Panc1 (cell line): ENCODE results near the gene POLG2.

Experiments used
- POLR2AphosphoS5 ChIP-seq: IDR thresholded peaks from 2 replicates; pipeline ENCODE4 v1.6.1; 2012; ENCODE audit warnings: mild to moderate bottlenecking, low read depth, low read length, moderate library complexity
- SIN3A ChIP-seq: IDR thresholded peaks from 2 replicates; pipeline ENCODE4 v1.6.1; 2012; ENCODE audit warnings: low read depth, mild to moderate bottlenecking, low read length, moderate library complexity, borderline replicate concordance; ENCODE audit not compliant: insufficient read depth
- TF ChIP-seq, protein P1 (sequence below): fragments of 450-650 bp; IDR thresholded peaks from 2 replicates; pipeline ENCODE4 v1.5.1; 2017; ENCODE audit warnings: mild to moderate bottlenecking
- TF ChIP-seq, protein P2 (sequence below), 2 experiments: IDR thresholded peaks; 2 replicates each; pipeline ENCODE4 v1.6.1; 2011 to 2012; ENCODE audit warnings: low read depth in 2 of 2, control low read depth in 1 of 2, low read length in 1 of 2, mild to moderate bottlenecking in 1 of 2, moderate library complexity in 1 of 2; ENCODE audit not compliant: insufficient read depth in 1 of 2

DNA sequence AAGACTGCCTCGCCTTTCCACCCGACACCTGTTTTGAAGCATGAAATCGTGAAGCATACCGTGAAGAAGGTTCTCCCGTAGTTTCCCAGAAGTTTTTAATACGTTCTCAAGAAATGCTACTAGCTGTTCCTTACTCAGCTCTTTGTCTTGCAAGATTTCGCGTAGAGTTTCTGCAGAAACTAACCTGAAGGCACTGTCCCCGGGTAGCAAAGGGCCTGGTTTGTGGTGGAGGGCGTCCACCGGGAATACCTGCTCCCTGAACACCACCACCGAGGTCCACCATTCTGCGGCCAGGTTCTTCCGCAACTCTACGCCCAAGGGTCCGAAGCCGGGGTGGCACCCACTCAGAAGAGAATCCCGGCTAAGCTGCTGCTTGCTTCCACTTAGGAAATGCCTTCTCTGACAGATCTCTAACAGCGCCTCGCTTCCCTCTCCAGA is 487 bp downstream of the POLG2 start:
- TF ChIP-seq, protein P1, sequence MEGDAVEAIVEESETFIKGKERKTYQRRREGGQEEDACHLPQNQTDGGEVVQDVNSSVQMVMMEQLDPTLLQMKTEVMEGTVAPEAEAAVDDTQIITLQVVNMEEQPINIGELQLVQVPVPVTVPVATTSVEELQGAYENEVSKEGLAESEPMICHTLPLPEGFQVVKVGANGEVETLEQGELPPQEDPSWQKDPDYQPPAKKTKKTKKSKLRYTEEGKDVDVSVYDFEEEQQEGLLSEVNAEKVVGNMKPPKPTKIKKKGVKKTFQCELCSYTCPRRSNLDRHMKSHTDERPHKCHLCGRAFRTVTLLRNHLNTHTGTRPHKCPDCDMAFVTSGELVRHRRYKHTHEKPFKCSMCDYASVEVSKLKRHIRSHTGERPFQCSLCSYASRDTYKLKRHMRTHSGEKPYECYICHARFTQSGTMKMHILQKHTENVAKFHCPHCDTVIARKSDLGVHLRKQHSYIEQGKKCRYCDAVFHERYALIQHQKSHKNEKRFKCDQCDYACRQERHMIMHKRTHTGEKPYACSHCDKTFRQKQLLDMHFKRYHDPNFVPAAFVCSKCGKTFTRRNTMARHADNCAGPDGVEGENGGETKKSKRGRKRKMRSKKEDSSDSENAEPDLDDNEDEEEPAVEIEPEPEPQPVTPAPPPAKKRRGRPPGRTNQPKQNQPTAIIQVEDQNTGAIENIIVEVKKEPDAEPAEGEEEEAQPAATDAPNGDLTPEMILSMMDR = no peak
- TF ChIP-seq SIN3A = no peak
- TF ChIP-seq, protein P2, sequence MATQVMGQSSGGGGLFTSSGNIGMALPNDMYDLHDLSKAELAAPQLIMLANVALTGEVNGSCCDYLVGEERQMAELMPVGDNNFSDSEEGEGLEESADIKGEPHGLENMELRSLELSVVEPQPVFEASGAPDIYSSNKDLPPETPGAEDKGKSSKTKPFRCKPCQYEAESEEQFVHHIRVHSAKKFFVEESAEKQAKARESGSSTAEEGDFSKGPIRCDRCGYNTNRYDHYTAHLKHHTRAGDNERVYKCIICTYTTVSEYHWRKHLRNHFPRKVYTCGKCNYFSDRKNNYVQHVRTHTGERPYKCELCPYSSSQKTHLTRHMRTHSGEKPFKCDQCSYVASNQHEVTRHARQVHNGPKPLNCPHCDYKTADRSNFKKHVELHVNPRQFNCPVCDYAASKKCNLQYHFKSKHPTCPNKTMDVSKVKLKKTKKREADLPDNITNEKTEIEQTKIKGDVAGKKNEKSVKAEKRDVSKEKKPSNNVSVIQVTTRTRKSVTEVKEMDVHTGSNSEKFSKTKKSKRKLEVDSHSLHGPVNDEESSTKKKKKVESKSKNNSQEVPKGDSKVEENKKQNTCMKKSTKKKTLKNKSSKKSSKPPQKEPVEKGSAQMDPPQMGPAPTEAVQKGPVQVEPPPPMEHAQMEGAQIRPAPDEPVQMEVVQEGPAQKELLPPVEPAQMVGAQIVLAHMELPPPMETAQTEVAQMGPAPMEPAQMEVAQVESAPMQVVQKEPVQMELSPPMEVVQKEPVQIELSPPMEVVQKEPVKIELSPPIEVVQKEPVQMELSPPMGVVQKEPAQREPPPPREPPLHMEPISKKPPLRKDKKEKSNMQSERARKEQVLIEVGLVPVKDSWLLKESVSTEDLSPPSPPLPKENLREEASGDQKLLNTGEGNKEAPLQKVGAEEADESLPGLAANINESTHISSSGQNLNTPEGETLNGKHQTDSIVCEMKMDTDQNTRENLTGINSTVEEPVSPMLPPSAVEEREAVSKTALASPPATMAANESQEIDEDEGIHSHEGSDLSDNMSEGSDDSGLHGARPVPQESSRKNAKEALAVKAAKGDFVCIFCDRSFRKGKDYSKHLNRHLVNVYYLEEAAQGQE (IDR thresholded peaks at IDR 0.05; ENCODE audit: insufficient read depth in 1 of 2, low read depth in 2 of 2, low read length in 1 of 2) = no peak
- no peak for TF ChIP-seq POLR2AphosphoS5
